HG03432 (cell line): Measurements from ENCODE around the gene SLC1A7.

Source experiments
- ATAC-seq: cut with Tn5 transposase; IDR thresholded peaks from one replicate; pipeline ENCODE4 v1.9.1; 2021; ENCODE audit warnings: mild to moderate bottlenecking, moderate library complexity; ENCODE audit not compliant: unreplicated experiment

The SLC1A7 gene

GRCh38 chr1:53162621-53163020, 20.2 kb upstream of the SLC1A7 start:
- ATAC-seq = no peak

GRCh38 chr1:53160924-53161378, 18.5 kb upstream of the SLC1A7 start:
- ATAC-seq = no peak

- ATAC-seq = no peak
These were observed 16.5 kb upstream of the SLC1A7 start for GRCh38 chr1:53158900-53159299.

DNA sequence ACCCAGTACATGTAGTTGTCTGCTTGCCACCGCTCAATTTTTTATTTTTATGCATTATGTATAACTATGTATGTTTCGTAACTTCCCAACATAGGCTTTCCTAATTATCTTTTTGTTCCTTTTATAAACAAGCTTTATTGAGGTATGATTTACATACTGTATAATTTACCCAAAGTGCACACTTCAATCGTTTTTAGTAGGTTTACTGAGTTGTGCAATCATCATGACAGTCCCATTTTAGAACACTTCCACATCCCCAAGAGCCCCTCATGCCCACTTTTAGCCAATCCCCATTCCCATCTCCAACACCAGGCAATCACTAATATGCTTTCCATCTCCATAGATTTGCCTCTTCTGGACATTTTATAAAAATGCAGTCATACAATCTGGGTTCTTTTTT, 14.3 kb upstream of the SLC1A7 start:
- ATAC-seq = no peak

DNA sequence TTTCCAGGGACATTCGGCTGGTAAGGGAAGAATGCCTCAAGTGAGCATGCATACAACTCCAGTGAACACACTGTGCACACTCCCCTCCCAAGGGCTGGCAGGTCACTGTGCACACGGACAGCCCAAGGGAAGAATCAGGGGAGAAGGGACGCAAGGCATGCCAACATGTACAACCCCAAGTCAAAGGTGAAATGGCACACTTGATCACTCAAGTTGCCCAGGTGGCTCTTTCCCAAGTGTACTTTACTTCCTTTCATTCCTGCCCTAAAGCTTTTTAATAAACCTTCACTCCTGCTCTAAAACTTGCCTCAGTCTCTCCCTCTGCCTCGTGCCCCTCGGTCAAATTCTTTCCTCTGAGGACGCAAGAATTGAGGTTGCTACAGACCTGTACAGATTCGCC, 13.5 kb upstream of the SLC1A7 start:
- no peak for ATAC-seq

DNA sequence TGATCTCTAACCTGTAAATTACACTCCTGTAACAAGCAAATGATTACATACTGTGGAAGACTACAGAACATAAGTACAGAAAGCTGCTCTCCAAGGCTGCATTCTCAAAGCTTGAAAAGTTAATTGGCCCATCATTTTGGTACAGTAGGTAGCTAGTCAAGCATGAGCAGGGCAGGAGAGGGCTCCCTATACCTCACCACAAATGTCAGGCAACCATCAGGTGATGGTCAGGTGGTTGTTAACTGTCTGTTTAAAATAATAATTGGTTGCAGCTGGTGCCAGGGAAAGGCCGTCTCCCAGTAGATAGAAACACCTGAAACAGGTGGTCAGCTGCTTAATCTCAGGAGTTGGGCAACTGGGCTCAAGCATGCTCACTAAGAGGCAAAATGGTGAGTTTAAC, 13.1 kb upstream of the SLC1A7 start:
- no peak for ATAC-seq

- no peak for ATAC-seq
These were observed 12.5 kb upstream of the SLC1A7 start for GRCh38 chr1:53154859-53155438.

GRCh38 chr1:53153752-53154151, 11.3 kb upstream of the SLC1A7 start:
- no peak for ATAC-seq

GRCh38 chr1:53148123-53148522, 5.7 kb upstream of the SLC1A7 start:
- no peak for ATAC-seq

DNA sequence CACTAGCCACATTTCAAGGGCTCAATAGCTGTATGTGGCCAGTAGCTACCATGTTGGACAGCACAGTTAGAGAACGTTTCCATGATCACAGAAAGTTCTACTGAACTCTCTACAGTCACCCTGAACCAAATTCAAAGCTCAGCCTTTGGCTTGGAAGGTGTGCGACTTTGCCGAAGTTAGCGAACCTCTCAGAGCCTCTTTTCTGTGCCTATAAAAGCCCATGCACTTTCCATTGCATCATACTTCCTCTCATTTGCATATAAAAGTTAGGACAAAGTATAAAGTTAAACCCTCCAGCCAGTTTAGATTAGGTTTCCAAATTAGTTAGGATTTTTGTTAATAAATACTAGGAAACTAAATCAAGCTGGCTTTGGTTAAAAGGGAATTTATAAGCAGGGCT, 4.7 kb upstream of the SLC1A7 start:
- ATAC-seq = no peak

DNA sequence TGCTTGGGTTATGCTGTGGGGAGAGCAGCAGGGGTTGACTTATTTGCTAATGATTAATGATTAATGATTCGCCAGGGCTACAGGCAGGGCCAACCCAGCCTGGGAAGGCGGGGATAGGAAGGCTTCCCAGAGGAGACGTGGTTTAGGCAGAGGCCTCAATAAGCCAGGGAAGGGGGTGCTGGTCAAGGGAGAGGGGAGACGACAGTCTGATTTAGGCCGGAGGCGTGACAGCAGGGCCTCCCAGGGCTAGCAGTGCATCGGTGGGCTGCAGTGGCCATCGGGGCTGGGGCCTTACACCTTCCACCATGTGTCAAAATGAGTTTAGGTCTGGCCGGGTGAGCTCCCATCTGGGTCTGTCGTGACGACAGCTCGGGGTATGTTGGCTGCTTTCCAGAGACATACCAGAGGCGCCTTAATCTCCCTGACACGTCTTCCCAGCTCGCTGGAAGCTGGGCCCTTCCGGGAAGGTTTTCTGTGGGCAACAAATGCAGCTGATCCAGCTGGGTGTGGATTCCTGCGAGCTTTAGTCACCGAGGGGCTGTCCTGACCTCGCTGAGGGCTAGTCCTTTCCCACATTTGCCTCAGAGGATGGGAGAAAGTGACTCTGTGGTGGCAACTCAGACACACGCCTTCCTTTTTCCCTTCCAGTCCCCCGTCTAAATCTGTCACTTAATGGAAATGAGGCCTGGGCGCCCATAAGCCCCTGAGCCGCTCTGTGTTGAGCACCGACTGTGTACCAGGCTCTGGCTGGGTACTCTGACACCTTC, 3.7 kb upstream of the SLC1A7 start:
- ATAC-seq = no peak

DNA sequence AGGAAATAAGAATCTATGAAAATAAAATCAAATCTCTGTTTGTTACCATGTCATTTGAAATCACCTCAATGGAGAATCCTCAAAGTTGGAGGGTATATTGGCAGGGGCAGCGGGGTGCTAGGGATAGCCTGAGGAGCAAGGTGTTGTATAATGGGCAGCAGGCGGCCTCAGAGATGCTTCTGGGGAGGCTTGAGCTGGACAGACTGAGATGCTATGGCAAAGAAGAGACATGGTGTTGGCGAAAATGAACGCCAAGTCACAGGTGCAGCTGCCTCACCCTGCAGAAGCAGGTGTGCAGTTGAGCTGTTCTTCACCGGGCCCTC, 3.1 kb upstream of the SLC1A7 start:
- no peak for ATAC-seq

GRCh38 chr1:53145051-53145600, 2.7 kb upstream of the SLC1A7 start:
- no peak for ATAC-seq

- no peak for ATAC-seq
These were observed 1.8 kb upstream of the SLC1A7 start for GRCh38 chr1:53144201-53144600.

GRCh38 chr1:53143527-53143926, 1.1 kb upstream of the SLC1A7 start:
- no peak for ATAC-seq

DNA sequence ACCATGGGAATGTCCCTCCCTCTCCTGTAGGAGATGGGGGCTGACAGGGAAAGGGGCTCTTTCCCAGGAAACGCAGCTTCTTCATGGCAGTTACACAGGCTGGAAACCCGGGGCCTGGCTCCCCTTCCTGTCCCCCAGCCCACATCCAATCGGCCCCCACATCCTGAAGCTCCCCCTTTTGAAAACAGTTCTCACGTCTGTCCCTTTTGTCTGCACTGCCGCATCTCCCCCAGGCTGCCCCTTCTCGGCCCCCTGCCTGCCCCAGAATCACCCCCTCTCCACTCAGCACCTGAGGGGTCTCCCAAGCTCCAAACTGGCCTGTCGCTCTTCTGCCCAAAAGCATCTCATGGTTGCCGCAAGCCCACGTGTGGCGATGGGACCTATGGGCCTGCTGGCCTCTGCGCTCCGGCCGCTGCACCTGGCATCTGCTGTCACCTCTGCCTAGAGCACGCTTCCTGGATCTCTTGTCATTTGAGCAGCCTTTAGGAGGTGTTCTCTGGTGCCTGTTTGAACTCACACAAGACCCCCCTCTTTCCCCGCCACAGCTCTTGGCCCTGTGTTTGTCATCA, 867 bp downstream of the SLC1A7 start:
- no peak for ATAC-seq

GRCh38 chr1:53140451-53140850, 2.0 kb downstream of the SLC1A7 start:
- ATAC-seq = no peak

GRCh38 chr1:53139951-53140361, 2.5 kb downstream of the SLC1A7 start:
- no peak for ATAC-seq

DNA sequence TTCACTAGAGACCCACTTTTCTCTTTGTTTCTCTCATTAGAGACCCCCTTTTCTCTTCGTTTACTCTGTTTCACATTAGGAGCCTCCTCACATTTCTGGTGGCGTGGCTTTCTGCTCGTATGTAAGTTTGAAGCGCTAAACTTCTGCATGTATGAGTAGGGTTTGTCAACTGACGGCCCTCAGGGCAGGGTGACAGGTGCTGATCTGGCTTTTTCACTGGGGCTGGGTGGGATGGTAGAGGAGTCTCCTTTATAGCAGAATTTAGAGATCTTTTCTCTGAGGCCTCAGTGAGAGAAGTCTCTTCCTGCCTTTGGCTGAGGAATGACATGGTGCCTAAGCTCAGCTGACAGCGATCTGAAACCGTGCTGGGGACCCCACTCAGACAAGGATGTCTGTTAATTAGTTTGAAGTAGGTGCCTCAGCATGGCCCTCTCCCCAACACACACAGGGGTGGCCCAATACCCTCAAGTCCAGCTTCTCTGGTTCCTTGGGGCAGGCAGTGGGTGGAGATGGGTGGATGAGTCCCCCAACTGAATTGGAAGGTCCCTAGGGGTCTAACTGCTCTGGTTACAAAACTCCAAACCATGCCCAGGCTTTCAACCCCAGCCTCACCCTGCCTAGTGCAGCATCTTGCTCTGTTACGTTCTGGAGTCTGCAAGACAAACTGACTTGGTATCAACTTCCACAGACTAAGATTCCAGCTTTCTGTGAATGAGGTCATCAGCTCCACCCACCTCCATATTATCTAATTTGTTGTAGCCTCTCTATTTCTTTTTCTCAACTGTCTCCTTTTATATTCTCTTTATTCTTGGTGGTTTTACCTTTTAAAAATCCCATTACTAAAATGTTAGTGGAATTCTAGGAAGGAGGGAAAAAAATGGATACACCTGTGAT, 3.2 kb downstream of the SLC1A7 start:
- ATAC-seq = no peak

GRCh38 chr1:53137729-53138128, 4.7 kb downstream of the SLC1A7 start:
- no peak for ATAC-seq

GRCh38 chr1:53135735-53136114, 6.7 kb downstream of the SLC1A7 start:
- no peak for ATAC-seq
